ENCODE results near the gene KRTAP17-1. TPM values are rescaled to one million over a fixed set of nuclear protein-coding genes. Genes with fewer than 3 reads are reported as not detected.

KRTAP17-1 gene
- total RNA-seq, 1 experiment from 2014 or later, result not detected

GRCh38 chr17:41284546-41284945 lies 31.0 kb downstream of the KRTAP17-1 start:
- DNase-seq, result no peak
- no peaks in the 10 kb centered on the region for H3K9me3 ChIP-seq (ENCODE audit: control insufficient read depth, low read depth, low read length)
- no peaks in the 10 kb centered on the region for H3K36me3 Mint-ChIP-seq (ENCODE audit: insufficient read depth in 1 of 3, low read depth in 3 of 3)
- no peak overlapping the region for H3K4me3 Mint-ChIP-seq
- H2BK15ac ChIP-seq (ENCODE audit: low read depth, low read length), result no peak overlapping the region
- no peak overlapping the region for H3K4ac ChIP-seq (ENCODE audit: low read depth, low read length)
- no peak overlapping the region for H2BK120ac ChIP-seq (ENCODE audit: low read depth, low read length, poor library complexity, severe bottlenecking)
- H3K27ac ChIP-seq (ENCODE audit: insufficient read length, low read depth, low read length), result no peak overlapping the region
- H3K23ac ChIP-seq (ENCODE audit: insufficient read length, low read depth, low read length), result no peak overlapping the region
- H3K14ac ChIP-seq (ENCODE audit: insufficient read depth, low read length), result no peak overlapping the region
- H3K9me3 Mint-ChIP-seq, result no peaks in the 10 kb centered on the region
- peaks cover 8 to 15% of the 10 kb centered on the region in 2 experiments for H3K4me1 Mint-ChIP-seq
- H4K8ac ChIP-seq (replicated peaks; ENCODE audit: insufficient read length, low read depth, low read length), result no peak overlapping the region
- no peak overlapping the region for H3K56ac ChIP-seq (ENCODE audit: insufficient read length, low read depth, low read length)
- no peak overlapping the region for H2AFZ ChIP-seq (ENCODE audit: low read length)
- peaks cover 2% of the 10 kb centered on the region; the same call in 1 of the 2 replicates for H3K27me3 Mint-ChIP-seq (ENCODE audit: low read depth)
- no peak overlapping the region for H4K5ac ChIP-seq (ENCODE audit: insufficient read length, low read depth, low read length)
- H3K4me2 ChIP-seq (ENCODE audit: insufficient read depth, insufficient read length, low read length), result no peak overlapping the region
- H3K79me1 ChIP-seq (ENCODE audit: insufficient read depth, low read depth, low read length, poor library complexity, severe bottlenecking), result no peaks in the 10 kb centered on the region
- H2BK20ac ChIP-seq (ENCODE audit: low read depth, low read length, poor library complexity, severe bottlenecking), result no peak overlapping the region
- no peak overlapping the region for H2BK5ac ChIP-seq (ENCODE audit: insufficient read length, low read length)
- no peaks in the 10 kb centered on the region for H3K27me3 ChIP-seq (ENCODE audit: insufficient read depth, low read length)
- H3T11ph ChIP-seq (ENCODE audit: low read length), result no peak overlapping the region
- H3K18ac ChIP-seq (ENCODE audit: insufficient read length, low read depth, low read length), result no peak overlapping the region
- no peak overlapping the region for H2AK5ac ChIP-seq (ENCODE audit: insufficient read length, low read length)
- H2BK12ac ChIP-seq (ENCODE audit: insufficient read length, low read depth, low read length), result no peak overlapping the region
- no peak overlapping the region for H3K9ac ChIP-seq (ENCODE audit: extremely low read depth, insufficient read length, low read length)
- TF ChIP-seq, protein P1, sequence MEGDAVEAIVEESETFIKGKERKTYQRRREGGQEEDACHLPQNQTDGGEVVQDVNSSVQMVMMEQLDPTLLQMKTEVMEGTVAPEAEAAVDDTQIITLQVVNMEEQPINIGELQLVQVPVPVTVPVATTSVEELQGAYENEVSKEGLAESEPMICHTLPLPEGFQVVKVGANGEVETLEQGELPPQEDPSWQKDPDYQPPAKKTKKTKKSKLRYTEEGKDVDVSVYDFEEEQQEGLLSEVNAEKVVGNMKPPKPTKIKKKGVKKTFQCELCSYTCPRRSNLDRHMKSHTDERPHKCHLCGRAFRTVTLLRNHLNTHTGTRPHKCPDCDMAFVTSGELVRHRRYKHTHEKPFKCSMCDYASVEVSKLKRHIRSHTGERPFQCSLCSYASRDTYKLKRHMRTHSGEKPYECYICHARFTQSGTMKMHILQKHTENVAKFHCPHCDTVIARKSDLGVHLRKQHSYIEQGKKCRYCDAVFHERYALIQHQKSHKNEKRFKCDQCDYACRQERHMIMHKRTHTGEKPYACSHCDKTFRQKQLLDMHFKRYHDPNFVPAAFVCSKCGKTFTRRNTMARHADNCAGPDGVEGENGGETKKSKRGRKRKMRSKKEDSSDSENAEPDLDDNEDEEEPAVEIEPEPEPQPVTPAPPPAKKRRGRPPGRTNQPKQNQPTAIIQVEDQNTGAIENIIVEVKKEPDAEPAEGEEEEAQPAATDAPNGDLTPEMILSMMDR (conservative IDR thresholded peaks at IDR 0.05), result no peak
- no CpG with 5 or more reads among the region's 2 CpGs for WGBS (ENCODE audit: extremely low coverage, insufficient read length, low lambda C conversion rate)
- peaks cover 8% of the 10 kb centered on the region; the same call in 1 of the 2 replicates for H3K4me1 ChIP-seq (ENCODE audit: insufficient read depth, low read length)
- no peaks in the 10 kb centered on the region for H4K20me1 ChIP-seq (ENCODE audit: control insufficient read depth, insufficient read depth, insufficient read length)
- no peak overlapping the region for H4K91ac ChIP-seq (ENCODE audit: insufficient read length, low read depth, low read length)
- H3K79me2 ChIP-seq (ENCODE audit: insufficient read depth, low read length), result no peaks in the 10 kb centered on the region
- no peak overlapping the region for H3K27ac Mint-ChIP-seq
- H3K23me2 ChIP-seq (ENCODE audit: insufficient read length, low read depth, low read length, poor library complexity, severe bottlenecking), result no peaks in the 10 kb centered on the region

All from H9 (cell line).